Chondrocyte (in vitro differentiated cells): Measurements from ENCODE around the gene UCN2. TPM values are rescaled to one million over a fixed set of nuclear protein-coding genes. Genes with fewer than 3 reads are reported as not detected.

Source experiments
- DNase-seq: peaks from one replicate; pipeline ENCODE4 v3.0.0; 2021; ENCODE audit warnings: mixed read lengths, low spot score
- H3K27ac Mint-ChIP-seq: one replicate; pipeline ENCODE4 v1.8.0; 2021; ENCODE audit warnings: mild to moderate bottlenecking, moderate library complexity, mixed read lengths; ENCODE audit not compliant: unreplicated experiment
- H3K27me3 Mint-ChIP-seq: 2 replicates; pipeline ENCODE4 v1.8.0; 2021; ENCODE audit warnings: low read depth, mixed read lengths
- H3K36me3 Mint-ChIP-seq: 2 replicates; pipeline ENCODE4 v1.8.0; 2021; ENCODE audit warnings: low read depth, mixed read lengths
- H3K4me1 Mint-ChIP-seq: 2 replicates; pipeline ENCODE4 v1.8.0; 2021; ENCODE audit warnings: low read depth, mild to moderate bottlenecking, mixed read lengths
- H3K4me3 Mint-ChIP-seq: one replicate; pipeline ENCODE4 v1.8.0; 2021; ENCODE audit warnings: mild to moderate bottlenecking, moderate library complexity, mixed read lengths; ENCODE audit not compliant: unreplicated experiment
- H3K9me3 Mint-ChIP-seq: 2 replicates; pipeline ENCODE4 v1.8.0; 2021; ENCODE audit warnings: low read depth, mixed read lengths
- total RNA-seq: library from RNA; stranded (reverse); gene quantifications from 3 replicates; pipeline ENCODE4 v1.2.1, GENCODE V29; 2021
- TF ChIP-seq, protein P1 (sequence below): fragments of 200-600 bp; sonication (generic); IDR thresholded peaks from 2 replicates; pipeline ENCODE4 v1.5.0; 2021; ENCODE audit warnings: antibody characterized with exemption, mild to moderate bottlenecking, moderate library complexity

The UCN2 gene
- total RNA-seq, 1 donor from 2014 or later: 3.3 TPM

DNA sequence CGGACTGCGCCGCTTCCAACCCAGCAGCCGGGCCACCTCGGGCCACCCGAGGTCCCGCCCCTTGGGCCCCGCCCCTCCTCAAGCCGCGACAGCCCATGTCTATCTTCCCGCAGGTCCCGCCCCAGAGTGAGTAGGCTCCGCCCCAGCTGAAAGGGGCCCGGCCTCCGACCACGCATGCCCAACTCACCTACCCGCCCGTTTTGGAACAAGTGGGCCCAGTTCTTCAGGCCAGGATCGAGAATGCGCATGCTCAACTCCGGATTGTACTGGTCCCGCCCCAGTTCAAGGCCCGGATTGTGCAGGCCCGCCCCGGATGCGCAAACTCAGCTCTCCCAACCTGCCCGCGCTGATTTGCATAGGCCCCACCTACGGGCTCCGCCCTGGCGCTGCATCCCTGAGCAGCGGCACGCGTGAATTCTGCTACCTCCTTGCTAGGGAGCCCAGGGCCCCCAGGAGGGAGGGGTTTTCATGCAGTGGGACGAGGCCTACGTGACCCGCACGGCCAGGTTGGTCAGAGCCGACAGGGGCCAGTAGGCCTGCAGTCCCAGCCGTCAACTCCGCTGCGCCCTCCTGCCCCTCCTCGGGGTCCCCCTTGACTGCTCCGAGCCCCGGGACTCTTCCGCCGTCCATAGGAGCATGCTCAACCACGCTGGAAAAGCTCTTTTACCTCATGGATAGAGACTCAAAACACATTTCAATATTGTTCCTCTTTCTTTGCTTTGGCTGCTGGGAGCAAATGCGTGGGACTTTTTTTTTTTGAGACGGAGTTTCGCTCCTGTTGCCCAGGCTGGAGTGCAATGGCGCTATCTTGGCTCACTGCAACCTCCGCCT, 6.6 kb downstream of the UCN2 start, which contains the start of gene PFKFB4:
TSS of gene PFKFB4 (minus strand) at position 8 of the 831 bp plus-strand sequence. CDS start 26 bp downstream, outside the sequence.
- Mint-ChIP-seq H3K4me3 (peak within 1 kb of the TSS; percentile 82), H3K27ac (peak within 1 kb of the TSS; percentile 90), H3K4me1 (peaks cover 68% of the 10 kb centered on the region), H3K36me3 (no peaks in the 10 kb centered on the region), H3K9me3 (no peaks in the 10 kb centered on the region), H3K27me3 (no peaks in the 10 kb centered on the region)
- peak; percentile 99 for DNase-seq
- TF ChIP-seq, protein P1, sequence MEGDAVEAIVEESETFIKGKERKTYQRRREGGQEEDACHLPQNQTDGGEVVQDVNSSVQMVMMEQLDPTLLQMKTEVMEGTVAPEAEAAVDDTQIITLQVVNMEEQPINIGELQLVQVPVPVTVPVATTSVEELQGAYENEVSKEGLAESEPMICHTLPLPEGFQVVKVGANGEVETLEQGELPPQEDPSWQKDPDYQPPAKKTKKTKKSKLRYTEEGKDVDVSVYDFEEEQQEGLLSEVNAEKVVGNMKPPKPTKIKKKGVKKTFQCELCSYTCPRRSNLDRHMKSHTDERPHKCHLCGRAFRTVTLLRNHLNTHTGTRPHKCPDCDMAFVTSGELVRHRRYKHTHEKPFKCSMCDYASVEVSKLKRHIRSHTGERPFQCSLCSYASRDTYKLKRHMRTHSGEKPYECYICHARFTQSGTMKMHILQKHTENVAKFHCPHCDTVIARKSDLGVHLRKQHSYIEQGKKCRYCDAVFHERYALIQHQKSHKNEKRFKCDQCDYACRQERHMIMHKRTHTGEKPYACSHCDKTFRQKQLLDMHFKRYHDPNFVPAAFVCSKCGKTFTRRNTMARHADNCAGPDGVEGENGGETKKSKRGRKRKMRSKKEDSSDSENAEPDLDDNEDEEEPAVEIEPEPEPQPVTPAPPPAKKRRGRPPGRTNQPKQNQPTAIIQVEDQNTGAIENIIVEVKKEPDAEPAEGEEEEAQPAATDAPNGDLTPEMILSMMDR: peak; percentile 30

DNA sequence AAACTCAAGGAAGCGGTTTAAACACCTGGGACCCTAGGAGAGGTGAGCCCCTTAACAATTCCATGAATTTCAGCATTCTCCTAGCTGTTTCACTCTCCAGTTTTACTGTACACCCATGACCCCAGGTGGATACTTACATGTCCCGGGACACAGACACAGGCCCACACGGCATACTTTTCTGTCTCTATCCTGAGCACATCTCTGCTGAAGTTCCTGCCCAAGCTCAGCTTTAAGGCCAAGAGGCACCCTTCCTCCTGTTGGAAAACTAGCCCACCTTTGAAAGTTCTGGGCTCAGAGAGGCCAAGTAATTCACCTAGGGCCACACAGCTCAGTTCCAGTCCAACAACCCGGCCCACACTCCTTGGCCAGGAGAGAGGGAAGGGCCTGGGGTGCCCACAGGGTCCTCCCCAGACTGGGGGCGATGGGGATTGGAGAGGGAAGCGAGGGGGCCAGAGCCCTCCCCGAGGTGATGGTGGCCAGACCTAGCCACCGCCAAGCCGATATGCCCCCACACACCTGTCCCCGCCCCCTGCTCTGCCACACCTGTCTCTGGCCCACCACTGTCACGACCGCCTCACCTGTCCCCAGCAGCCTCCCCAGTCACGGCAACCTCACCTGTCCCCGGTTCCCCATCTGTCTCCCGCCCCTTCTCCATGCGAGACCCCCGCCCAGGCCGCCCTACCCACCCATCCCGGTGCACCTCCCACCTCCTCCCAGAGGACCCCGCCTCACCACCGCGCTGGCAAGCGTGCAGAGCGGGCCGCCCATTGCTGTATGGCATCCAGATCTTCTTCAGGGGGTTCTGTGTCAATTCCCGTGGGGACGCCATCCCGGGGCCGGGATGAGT, 7.4 kb downstream of the UCN2 start:
- no peak for DNase-seq
- Mint-ChIP-seq H3K27me3 (no peaks in the 10 kb centered on the region), H3K9me3 (no peaks in the 10 kb centered on the region), H3K36me3 (no peaks in the 10 kb centered on the region), H3K4me3 (peak overlapping the region; percentile 82), H3K27ac (peak overlapping the region; percentile 90), H3K4me1 (peaks cover 62% of the 10 kb centered on the region)
- TF ChIP-seq, protein P1: no peak

DNA sequence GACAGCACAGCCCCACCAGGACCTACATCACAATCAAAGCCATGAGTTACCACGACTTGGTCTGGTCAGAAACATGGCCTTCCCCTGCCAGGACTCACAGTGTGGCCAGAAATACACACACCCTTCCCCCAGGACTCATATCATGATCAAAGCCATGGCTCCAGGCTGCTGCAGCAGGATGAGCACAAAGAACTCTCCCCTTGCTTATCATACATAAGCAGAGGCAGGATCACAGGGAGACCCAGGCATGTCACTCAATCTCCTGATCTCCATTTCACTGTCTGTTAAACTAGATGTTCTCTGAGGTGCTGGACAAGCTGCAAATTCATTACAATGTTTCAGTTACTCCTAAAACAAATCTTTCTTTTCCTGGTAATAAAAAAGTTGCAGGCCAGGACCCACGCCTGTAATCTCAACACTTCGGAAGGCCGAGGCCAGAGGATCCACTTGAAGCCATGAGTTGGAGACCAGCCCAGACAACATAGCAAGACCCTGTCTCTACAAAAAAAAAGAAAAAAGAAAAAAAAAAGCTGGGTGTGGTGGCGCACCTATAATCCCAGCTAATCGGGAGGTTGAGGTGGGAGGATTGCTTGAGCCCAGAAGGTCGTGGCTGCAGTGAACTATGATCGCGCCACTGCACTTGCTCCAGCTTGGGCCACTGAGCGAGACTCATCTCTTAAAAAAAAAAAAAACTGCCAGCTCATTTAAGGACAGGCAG, 8.2 kb downstream of the UCN2 start:
- no peak for DNase-seq
- TF ChIP-seq, protein P1: no peak
- Mint-ChIP-seq H3K4me1 (peaks cover 54% of the 10 kb centered on the region), H3K36me3 (no peaks in the 10 kb centered on the region), H3K9me3 (no peaks in the 10 kb centered on the region), H3K27ac (no peak overlapping the region), H3K27me3 (no peaks in the 10 kb centered on the region), H3K4me3 (peak overlapping the region; percentile 82)

DNA sequence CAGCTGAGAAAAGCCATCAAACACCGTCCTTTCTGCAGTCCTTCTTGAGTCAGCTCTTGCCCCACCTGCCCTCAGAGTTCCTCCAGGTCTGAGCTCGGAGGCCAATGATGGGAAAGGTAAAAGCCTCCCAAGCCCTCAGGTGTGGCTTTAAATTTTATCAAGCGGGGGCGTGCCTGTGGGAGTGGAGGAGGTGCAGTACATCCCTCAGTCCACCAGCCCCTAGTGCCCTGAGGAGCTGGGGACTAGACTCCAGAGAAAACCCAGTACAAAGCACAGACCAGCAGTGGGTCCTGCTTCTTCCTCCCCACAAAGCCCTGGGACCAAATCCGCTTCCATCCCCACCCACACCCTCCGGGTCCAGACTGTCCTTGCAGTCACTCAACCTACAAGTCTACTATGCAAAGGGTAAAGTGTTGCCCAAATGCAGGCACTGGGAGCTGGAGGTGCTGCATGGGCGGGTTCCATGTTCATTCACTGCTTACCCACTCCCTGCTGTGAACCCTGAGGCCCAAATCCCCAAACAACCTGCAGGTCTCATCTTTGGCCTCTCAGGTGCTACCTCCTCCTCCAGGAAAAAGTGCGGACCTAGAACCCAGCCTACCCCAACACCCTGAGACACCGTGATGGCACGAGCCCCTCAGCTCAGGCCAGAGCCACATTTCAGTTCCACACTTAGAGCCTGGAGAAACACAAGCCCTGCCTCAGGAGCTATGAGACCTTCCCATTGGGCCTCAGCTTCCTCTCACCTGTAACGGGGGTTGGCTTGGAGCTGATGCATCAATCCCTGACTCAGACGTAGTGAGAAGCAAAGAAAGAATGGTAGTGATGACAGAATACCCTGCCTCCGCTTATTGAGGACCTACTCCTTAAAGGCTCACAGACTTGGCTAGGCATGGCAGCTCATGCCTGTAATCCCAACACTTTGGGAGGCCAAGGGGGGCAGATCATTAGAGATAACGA, 9.4 kb downstream of the UCN2 start:
- H3K4me1 Mint-ChIP-seq: peaks cover 42% of the 10 kb centered on the region
- H3K9me3 Mint-ChIP-seq: no peaks in the 10 kb centered on the region
- no peaks in the 10 kb centered on the region for H3K36me3 Mint-ChIP-seq
- no peaks in the 10 kb centered on the region for H3K27me3 Mint-ChIP-seq
- H3K27ac Mint-ChIP-seq: no peak overlapping the region
- H3K4me3 Mint-ChIP-seq: peak overlapping the region; percentile 6
- TF ChIP-seq, protein P1: no peak
- DNase-seq: no peak
